NCI-H1436 treated with DMSO at 0.1 percent for 48 hours (cell line): ENCODE results near the gene TREM1.

Experiments
- DNase-seq: peaks from one replicate; lab custom pipeline; 2025; lab: John Stamatoyannopoulos, UW

TREM1 gene

DNA sequence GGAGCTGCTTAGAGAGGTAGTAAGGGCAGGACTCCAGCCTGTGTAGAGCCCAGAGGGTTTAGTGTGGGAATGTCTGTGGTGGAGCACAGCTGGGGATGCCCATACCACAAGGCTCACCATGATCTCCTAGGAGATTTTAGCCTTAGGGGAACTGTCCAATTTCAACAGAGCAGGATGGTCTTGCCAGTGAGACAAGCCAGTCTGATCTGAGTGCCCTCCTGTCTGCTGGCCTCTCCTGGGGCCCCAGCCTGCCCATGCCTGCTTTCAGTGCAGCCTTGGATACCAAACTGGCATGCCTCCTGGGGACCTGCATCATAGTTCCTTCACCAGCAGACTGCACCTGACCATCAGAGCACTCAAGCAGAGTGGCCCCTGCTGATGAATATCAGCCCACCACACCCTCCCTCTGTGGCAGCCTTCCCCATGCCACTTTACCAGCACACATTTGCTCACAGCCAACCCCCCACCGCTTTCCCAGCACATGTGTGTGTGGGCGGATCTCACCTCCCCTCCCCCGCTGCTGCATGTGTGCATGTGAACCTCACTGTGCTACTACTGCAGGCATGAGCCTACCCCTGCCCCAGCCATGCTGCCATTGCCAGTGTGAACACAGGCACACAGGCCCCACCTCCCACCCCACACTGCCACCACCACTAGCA, 7.9 kb upstream of the TREM1 start:
- DNase-seq: no peak

DNA sequence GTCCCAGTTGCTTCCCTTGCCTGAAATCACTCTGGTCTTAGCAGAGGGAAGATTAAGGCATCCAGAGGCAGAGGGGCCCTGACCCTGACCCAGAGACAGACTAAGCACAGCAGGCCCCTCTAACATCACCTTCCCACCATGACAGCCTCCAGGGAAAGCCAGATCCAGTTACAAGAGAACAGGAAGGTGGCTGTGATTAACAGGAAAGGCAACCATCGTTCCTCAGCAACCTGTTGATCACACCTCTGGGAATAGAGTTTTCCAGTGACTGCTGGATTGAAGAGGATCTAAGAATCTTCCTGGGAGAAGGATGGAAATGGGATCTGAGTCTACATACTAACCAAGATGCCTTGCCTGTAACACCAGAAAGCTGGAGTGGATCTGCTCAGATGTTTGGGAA, 5.2 kb upstream of the TREM1 start:
- no peak for DNase-seq

DNA sequence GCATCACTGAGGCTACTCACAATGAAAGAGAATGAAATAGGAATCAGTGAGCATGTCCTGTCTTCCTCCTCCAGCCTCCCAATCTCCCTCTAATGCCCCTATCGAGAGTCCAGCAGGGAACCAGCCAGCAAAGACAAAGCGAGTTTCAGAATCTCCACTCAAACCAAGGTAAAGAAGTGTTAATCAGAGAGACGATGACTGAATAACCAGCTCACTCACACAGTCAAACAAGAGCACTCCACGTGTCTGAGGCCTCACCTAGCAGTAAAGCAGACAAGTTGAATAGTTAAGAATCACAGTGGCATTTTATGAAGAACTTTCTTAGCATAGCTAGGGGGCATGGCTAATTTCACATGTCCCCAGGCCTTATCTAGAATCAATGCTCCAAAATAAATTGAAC, 3.3 kb upstream of the TREM1 start:
- DNase-seq: no peak

DNA sequence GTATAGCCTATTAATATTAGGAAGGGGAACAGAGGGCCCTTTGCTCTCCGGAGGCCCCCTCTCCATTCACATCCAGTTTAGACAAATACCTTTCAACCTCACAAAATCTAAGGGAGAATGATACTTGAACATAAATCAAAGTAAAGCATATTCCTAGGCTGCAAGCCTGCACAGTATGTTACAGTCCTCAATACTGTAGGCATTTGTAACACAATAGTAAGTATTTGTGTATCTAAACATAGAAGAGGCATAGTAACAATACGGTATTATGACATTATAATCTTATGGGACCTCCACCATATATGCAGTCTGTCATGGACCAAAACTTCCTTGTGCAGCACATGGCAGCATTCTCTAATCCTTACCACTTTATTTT, 2.3 kb upstream of the TREM1 start:
- DNase-seq: no peak

DNA sequence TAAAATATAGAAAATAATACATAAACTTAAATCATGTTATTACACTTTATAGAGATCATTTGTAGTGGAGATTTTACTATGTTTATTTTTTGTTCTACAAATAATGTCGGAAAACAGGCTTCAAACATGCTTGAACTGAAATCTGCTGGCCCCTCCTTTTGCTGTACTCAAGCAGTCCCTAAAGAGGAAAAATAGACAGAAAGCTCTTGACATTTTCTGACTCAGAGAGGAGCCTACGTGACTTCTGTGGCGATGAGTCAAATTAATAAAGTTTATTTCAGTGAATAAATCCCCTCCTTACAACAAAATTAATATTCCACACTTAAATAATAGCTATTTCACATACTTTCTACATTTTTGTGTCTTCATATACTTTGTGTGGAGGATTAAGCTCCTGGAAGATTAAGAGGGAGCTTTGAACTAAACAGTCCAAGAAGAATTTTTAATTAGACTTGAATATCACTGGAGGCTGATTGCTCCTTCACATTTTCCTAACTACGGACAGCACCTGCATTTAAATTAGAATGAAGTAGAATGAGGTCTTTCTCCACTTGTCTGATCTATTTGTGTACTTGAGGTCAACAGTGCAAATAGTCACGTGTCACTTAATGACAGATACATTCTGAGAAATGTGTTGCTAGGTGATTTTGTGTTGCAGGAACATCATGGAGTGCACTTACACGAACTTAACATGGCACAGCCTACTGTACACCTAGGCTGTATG, 1.7 kb upstream of the TREM1 start:
- DNase-seq: peak; percentile 97

DNA sequence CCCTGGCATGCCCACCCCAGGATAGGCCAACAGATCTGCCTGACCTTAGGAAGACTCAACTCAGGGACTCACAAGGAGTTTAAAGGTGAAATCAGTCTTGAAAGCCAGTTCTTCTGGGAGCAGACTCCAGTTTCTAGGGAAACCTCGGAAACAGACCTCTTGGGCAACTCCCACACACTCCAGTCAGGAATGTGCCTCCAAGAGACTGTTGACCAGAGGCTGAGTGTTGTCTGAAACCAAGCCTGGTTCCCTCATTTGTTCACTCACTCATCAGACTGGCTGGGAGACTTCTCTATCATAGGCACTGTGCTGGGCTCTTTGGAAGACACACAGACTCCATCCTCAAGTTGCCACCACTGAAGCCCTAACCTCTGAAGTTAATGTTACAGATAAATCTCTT, 1.8 kb downstream of the TREM1 start:
- DNase-seq: no peak

DNA sequence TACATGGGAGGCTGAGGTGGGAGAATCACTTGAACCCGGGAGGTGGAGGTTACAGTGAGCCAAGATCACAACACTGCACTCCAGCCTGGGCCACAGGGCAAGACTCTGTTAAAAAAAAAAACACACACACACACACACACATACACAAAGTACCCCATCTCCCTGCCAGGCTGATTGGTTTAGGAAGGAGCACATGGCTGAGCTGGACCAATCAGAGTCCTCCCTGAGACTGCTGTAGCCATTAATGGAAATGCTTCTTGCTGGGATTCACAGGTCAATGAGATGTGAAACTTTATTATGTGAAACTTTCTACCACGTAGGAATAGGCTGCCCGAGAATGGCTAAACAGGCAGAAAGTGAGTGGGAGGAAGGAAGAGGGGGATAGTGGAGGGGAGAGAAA, 2.9 kb downstream of the TREM1 start:
- no peak for DNase-seq

DNA sequence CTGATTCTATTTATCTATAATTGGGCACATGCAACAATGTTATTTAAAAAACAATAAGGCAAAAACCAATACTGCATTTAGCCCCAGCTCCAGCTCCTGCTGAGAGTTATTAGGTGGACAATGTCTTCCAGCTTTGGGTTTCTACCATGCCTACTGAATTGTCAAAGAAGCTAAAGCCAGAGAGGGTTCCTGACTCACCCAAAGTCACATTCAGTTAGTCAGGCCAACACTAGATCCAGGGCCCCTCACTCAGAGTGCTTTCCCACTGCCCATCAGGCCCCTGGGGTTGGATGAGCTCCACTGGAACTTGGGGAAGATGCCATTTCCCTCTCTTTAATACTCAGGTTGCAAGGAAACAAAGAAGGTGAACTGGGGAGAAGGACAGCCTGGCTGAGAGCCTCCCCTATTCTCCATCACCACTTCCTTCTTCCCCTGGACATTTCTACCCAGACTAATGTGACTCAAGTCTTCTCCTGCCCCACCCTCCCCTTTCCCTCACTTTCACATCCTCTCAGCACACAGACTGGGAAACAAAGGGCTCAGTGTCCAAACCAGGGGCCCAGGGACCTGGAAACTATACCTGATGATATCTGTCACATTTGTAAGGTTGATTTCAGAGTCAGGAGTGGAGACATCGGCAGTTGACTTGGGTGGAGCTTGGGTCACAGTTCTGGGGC, 6.0 kb downstream of the TREM1 start:
- DNase-seq: no peak

DNA sequence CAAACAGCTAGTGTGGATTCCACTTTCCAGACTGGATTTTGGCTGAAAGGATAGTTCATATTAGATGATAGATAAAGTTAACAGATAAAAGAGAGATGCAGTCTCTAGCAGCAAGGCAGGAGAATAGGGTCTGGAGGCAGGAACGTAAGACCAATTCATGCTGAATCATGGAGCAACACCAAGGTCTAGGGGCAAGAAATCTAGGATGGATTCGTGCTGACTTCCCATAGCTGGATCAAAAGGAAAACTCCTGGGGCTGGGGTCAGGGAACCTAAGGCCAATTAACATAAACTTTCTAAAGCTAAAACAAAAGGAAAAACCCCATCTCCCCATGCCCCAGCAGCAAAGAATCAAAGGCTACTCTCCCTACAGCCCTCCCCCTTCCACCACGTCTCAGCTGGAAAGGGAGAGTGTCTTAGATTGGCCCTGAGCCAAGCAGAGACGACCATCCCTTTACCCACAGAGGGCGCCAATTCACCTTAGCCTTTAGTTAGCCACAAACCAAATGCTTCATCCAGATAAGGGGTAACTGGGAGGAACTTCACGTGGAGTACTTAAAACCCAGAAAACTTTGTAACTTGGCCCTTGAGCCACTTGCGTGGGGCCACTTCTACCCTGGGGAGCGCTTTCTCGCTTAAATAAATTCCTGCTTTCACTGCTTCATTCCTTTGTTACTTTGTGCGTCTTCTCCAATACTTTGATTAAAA, 7.6 kb downstream of the TREM1 start:
- DNase-seq: peak; percentile 70

DNA sequence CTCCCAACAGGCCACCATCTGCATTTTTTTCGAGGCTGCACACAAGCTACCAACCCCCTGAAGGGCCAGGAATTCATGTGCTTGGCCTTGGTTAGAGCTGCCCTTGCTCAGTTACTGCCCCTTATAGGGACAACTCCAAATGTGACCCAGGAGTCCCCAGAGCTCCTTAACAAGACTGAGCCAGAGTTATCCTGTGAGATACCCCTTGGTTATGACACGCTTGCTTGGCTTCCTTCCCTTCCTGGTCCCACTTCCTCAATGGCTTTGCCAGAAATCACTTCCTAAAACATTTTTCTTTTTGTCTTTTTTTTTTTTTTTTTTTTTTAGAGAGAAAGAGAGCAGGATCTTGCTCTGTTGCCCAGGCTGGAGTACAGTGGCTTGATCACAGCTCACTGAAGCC, 8.9 kb downstream of the TREM1 start:
- no peak for DNase-seq

DNA sequence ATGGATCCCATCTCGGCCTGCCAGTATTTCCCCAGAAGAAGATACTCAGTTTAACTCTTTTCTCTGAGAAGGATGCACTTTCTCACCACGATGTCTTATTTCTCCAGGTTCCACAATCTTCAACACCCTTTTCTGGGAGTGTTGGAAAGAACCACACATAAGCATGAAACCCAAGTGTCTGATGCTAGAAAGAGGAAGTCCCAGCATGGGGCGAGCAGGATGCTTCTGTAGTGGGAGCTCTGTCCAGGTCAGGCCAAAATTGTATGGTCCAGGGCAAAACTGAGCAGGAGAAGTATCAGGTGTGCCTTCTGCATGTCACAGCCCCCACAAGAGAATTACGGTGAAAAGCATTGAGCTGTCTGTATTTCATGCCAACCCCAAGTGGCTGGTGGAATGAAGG, 11.0 kb downstream of the TREM1 start:
- DNase-seq: no peak

DNA sequence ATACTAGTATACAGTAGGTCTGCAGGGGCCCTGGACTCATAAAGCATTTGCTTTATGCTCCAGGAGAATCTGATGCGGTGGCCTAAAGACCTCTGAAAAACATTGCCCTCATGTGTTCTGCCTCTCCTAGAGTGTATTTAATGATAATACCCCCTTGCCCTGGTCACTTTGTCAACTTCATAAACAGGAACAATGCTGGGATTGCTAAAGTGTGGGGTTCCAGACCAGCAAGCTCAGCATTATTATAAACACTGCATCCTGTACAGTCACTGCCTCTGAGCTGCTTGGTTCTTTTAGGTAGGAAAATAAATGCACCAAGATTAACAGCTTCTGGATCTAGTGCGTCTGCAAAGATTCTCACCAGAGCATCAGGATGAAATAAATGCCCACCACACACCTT, 12.2 kb downstream of the TREM1 start:
- no peak for DNase-seq

DNA sequence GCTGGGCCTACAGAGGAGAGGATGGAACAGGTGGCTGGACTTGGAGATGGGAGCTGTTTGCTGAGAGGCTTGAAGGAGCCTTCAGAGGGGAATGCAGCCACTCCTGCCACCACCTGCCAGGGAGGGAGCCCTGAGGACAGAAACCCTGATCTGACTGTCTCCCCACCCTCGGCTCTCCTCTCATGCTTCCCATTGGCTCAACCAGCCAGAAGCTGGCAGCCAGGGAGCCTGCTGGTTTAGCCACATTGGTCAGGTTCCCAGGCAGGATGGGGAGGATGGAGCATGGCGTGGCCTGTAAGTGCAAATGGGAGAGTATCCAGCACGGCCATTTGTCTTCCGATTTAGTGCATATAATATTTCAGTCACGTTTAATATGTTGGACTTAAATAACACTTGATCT, 12.8 kb downstream of the TREM1 start:
- no peak for DNase-seq

DNA sequence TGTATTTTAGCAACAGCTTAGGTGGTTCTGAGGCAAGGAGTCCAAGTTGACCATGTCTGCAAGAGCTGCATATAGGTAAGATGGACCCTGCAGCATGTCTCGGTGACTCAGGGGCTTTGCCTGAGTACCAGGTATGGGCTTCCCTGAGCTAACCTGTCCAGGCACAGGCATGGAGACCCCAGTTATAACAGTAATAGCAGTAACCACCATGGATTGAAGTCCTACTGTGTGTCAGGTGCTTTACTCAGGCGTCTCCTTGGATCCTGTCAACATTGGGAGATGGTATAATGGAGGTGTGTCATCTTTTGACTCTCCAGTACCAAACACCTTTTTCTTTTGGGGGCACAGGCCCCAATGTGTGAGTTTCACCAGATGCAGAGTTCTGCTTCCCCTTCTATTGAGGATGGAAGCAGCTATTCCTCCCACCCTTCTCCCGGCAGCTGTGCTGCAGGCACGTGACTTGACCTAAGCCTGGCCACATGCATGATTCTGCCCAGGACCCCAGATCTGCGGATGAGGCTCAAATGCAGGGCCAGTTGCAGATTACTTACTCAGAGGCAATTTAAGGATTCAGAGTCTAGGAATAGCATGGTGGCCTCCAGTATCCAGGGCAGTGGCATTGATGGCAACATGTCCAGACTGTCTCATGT, 13.8 kb downstream of the TREM1 start:
- no peak for DNase-seq

DNA sequence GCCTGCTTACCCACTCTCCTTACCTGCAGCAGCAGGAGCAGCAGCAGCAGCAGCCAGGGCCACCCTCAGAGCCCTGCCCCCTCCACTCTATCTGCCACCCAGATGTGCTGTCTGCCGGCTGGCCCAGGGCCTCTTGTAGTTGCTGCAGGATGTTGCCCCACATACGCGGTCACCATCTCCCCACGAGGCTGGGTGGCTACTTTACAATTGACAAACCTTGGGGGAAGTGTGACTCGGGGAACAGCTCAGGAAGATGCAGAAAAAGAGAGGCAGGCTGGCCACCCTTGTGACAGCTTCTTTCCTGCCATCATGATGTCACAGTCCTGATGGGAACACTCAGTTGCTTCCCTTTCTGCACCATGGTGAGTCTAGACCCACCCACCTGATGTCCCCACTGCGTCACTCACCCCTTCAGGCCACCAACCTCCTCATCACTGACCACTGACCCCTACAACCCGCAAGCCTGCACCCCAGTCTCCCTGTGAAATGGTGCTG, 14.5 kb downstream of the TREM1 start:
- no peak for DNase-seq

DNA sequence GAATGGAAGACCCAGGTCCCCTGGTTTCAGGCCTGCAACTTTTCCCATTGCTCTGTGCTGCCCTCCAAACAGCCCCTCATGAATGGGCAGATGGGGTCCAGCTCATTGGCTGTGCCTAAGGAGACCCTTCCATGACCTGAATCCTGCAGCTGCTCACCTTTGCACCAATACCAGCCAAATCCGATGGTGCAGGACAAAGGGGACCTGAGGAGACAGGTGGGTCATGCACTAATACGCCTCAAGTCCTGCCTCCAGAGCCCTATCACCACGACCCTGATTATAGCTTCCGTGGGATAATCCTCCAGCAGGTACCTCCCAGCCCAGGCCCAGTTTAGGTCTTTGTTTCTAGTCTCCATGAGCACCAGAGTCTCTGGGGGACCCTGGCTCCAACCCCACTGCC, 16.8 kb downstream of the TREM1 start:
- DNase-seq: no peak

DNA sequence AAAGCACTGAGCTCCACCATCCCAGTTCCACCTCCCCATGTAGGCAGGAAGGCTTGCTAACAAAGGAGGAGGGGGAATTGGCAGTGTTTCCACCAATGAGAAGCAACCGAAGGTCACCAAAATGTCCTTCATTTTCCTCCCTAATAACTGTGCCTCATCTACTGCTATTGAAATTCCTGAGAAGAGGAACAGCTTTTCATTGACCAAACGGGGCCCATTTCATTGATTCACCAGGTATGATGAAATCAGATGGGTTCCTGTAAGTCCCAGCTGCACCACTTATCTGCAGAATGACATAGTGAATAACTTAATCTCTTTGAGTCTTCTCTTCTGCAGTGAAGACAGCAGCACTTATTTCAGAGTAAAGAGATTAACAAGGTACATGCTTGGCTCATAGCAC, 17.3 kb downstream of the TREM1 start:
- DNase-seq: no peak

DNA sequence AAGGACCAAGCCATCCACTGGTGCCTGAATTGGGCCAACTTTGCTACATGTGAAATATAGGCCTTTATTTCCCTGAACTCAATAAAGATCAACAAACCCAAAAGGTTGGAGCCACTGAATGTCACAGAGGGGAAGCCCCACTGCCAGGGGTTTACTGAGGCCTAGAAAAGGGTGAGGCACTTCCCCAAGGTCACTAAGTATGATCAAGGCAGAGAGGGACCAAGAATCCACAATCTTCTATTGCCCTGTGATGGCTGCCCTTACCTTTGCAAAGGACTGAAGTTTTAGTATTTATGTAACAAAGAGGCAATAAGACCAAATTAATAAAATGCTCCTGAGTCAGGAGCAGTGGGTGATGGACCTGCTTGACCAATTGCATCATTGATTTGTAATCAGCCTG, 18.0 kb downstream of the TREM1 start:
- DNase-seq: no peak

DNA sequence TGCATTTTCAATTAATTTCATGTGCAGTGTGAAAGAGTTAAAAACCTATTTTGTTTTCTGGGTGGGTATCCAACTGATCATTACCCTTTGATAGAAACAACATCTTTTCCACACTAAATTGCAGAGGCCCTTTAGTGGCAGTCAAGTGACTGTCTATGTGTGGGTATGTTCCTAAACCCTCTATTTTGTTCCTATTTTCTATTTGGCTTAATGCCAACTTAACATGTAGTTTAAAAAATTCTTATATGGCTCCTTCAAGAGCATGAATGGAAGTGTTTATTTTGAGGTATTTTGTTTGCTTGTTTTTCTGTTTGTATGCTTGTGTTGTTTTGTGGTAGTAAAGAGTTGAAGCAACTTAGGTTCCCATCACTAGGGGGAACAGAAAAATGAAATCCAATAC, 19.9 kb downstream of the TREM1 start:
- DNase-seq: no peak

DNA sequence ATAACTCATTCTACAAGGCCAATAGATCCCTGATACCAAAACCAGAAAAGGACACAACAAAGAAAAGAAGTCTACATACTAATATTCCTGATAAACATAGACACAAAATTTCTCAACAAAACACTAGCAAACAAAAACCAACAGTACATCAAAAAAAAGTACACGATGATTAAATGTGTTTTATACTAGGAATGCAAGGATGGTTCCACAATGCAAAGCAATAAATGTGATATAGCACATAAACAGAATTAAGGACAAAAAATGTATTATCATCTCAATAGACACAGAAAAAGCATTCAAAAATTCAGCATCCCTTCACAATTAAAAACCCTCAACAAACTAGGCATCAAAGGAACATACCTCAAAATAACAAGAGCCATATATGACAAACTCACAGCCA, 23.2 kb downstream of the TREM1 start:
- no peak for DNase-seq

DNA sequence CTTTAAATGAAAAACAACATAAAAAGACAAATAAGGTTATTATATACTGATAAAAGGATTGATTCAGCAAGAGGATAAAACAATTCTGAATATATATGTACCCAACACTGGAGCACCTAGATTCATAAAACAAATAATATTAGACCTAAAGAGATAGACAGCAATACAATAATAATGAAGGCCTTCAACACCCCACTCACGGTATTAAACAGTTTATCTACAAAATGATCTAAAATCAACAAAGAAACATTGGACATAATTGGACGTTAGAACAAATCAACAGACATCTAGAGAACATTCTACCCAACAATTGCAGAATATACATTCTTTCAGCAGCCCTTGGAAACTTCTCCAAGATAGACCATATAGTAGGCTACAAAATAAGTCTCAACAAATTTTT, 24.1 kb downstream of the TREM1 start:
- DNase-seq: no peak

DNA sequence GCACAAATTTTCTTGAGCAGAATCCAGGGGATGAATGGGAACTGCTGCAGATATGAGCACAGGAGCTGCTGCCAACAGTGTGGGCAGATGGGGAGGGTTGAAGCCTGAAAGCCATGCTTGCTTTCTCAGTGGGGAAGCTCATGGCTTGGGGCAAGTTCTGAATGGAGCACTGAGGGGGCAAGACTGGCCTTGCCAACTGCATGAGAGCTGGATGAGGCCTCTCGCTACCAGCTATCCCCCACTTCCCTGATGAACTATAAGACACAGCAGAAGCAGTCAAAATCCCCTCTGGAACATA, 28.3 kb downstream of the TREM1 start:
- no peak for DNase-seq
